ENCODE measurements around the gene DUSP9. TPM values are rescaled to one million over a fixed set of nuclear protein-coding genes. Genes with fewer than 3 reads are reported as not detected.

The DUSP9 gene
- total RNA-seq, 1 experiment from 2014 or later = 14.2 TPM

DNA sequence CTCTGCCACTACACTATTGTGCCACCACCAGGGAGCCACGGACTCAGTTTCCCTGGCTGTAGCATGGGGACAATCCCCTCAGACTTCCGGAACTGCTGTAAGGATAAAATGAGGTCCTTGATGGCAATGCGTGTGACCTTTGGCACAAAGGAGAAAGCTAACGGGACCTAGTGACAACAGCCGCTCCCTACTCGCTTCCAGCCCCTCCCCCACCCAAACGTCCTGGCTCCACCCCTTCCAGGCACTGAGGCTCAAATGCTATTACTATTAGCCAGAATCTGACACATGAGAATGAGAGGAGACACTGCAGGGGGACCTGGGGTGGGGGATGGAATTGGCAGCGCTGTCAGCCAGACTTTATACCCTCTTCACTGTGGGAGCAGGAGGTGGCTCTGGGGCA lies 5.4 kb upstream of the DUSP9 start:
- ATAC-seq (no peak), DNase-seq (ENCODE audit: low read depth, low spot score) (no peak)
- Histone ChIP-seq H3K4me3 (replicated peaks in 1 of 2; ENCODE audit: low read depth in 1 of 2, low read length in 2 of 2) (no peak overlapping the region), H3K4me1 (ENCODE audit: control insufficient read depth in 1 of 2, insufficient read depth in 2 of 2, low read length in 2 of 2) (peaks cover 3 to 14% of the 10 kb centered on the region in 2 experiments; a peak in 2 of 4 replicates), H3K27me3 (ENCODE audit: insufficient read depth, low read length) (no peaks in the 10 kb centered on the region), H3K9me3 (ENCODE audit: control insufficient read depth in 1 of 2, insufficient read depth in 1 of 2, low read depth in 1 of 2, low read length in 2 of 2) (no peaks in the 10 kb centered on the region), H3K36me3 (ENCODE audit: control insufficient read depth in 1 of 2, insufficient read depth in 2 of 2, low read length in 2 of 2) (no peaks in the 10 kb centered on the region), H3K4me2 (ENCODE audit: low read length) (no peak overlapping the region), H3K9me2 (ENCODE audit: insufficient read depth) (no peaks in the 10 kb centered on the region), H3K79me2 (ENCODE audit: insufficient read depth, low read length) (no peaks in the 10 kb centered on the region), H4K20me1 (ENCODE audit: insufficient read depth) (no peaks in the 10 kb centered on the region), H3K27ac (ENCODE audit: low read depth, low read length) (no peak overlapping the region), H2AFZ (ENCODE audit: low read depth, low read length, poor library complexity, severe bottlenecking) (no peak overlapping the region), H3K9ac (ENCODE audit: low read length) (no peak overlapping the region)
- no TSS peak for BruUV-seq (replicated peaks)
- CTCF ChIA-PET = no interaction called here
- TF ChIP-seq REST (IDR thresholded peaks at IDR 0.05; ENCODE audit: low read depth) (no peak), RAD21 (IDR thresholded peaks at IDR 0.05; ENCODE audit: low read depth) (no peak), MAX (IDR thresholded peaks at IDR 0.05) (no peak), ZNF274 (IDR thresholded peaks at IDR 0.05; ENCODE audit: low read depth, low read length) (no peak), JUND (IDR thresholded peaks at IDR 0.05) (no peak), SIN3A (IDR thresholded peaks at IDR 0.05; ENCODE audit: low read depth) (no peak), POLR2AphosphoS5 (IDR thresholded peaks at IDR 0.05; ENCODE audit: low read depth, low read length) (no peak), FOSL1 (IDR thresholded peaks at IDR 0.05; ENCODE audit: low read depth) (no peak), POLR2A (IDR thresholded peaks at IDR 0.05; ENCODE audit: borderline replicate concordance, extremely low read depth, insufficient read depth, insufficient read length) (no peak), EZH2 (IDR thresholded peaks at IDR 0.05) (no peak)
- TF ChIP-seq, protein P1, sequence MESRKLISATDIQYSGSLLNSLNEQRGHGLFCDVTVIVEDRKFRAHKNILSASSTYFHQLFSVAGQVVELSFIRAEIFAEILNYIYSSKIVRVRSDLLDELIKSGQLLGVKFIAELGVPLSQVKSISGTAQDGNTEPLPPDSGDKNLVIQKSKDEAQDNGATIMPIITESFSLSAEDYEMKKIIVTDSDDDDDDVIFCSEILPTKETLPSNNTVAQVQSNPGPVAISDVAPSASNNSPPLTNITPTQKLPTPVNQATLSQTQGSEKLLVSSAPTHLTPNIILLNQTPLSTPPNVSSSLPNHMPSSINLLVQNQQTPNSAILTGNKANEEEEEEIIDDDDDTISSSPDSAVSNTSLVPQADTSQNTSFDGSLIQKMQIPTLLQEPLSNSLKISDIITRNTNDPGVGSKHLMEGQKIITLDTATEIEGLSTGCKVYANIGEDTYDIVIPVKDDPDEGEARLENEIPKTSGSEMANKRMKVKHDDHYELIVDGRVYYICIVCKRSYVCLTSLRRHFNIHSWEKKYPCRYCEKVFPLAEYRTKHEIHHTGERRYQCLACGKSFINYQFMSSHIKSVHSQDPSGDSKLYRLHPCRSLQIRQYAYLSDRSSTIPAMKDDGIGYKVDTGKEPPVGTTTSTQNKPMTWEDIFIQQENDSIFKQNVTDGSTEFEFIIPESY (IDR thresholded peaks at IDR 0.05; ENCODE audit: extremely low read depth, insufficient replicate concordance, low read length) = no peak
- POLR2A ChIA-PET = no interaction called here
- RAD21 ChIA-PET (ENCODE audit: low non-redundant PET in 1 of 2, low total read pairs in 2 of 2, uncharacterized antibody in 2 of 2, unreplicated experiment in 2 of 2) = no interaction called here
- intact Hi-C loops (cut with micrococcal nuclease) = no loop called here

Measured in HCT116 (cell line).